ENCODE data around the gene MED26.

MED26 gene

DNA sequence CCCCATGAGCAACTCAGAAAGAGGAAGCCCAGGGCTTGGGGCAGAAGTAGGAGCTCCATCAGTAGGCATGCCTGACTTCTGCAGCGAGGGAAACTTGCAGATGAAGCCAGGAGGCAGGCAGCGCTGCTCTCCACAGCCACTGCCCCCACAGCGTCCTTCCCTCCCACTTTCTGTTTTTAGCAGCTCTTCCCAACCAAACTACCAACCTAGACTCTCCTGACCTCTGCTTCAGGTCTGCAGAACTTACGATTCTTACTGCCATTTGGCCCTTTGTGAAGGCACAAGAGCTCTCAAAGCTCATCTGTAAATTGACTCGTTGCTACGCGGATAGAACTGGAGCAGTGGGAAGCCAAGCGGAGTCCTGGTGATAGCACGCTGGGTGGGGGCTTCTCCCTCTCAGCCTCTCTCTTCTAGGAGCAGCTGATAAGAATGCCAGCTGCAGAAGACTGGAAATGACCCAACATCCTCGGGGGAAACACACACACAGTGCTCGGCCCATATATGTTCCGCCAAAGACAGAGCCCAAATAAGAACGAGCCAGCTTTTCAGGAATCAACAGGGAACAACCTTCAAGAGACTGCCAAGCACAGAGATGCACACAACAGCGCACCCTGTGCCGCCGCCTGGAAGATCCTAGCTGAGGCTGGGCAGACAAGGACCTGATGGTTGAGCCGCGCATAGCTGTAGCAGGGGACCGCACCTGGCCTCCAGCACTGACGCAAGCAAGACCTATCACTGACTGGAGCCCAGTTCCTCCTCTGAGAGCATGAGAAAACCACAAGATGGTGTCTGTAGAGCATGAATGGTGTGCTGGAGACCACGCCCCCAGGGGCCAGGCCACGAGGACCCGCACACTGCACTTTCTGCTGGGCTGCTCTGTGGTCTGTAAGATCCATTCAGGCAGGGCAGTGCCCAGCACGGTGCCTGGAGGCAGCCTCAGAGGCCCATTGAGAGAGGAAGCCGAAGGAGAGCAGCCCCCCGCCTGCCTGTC, 39.9 kb downstream of the MED26 start:
- peak; percentile 77 for DNase-seq

DNA sequence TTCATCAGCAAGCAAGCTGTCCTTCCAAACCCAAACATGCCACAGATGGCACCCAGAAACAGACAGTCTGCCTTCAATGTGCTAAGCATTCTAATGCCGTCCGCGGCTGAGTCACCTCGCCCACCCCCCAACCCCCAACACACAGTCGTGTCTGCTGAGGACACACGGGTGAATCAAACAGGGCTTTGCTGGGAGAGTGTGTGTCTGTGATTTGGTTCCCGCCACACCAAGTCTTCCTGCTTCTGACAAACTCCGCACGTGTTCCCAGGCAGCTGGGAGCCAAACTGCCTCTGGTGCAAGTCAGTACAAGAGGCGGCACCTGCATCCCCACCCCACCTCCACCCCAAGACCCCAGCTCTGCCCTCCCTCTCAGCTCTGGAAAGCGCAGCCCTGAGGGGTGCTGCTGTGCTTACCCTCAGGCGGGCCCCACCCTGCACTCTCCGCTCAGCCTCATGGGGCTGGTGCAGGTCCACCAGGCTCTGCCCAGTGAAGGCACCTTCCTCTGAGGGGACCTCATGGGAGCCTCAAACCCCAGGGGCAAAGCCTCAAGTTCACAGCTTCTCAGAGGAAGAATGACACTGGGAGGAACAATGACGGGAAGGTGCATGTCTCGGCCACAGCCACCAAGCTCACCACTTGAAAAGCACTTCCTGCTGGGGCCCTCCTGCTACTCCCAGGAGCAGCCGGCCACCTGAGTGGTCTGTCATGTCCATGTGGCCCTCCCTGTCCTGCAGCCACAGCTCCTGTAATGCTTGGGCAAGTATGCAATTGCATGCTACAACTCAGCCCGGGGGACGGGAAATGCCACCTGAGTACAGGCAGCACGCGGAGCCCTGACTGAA, 40.8 kb downstream of the MED26 start:
- peak; percentile 65 for DNase-seq

DNA sequence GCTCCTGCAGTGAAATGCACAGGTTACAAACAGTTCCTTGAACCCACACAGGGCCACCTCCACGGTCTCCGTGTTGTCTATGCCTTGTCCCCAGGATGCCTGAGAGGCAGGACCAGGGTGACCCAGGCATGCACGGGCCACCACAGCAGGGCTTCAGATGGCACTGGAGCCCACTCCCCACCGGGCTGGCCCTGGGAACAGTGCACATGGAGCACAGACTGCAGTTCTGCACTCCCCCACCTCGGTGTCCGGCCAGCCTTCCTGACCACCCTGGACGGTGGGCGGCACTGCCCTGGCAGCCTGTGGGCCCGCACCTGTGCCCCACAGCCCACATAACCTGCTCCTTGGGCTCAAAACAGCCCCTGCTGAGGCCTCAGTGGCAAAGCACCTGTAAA, 41.5 kb downstream of the MED26 start:
- no peak for DNase-seq

DNA sequence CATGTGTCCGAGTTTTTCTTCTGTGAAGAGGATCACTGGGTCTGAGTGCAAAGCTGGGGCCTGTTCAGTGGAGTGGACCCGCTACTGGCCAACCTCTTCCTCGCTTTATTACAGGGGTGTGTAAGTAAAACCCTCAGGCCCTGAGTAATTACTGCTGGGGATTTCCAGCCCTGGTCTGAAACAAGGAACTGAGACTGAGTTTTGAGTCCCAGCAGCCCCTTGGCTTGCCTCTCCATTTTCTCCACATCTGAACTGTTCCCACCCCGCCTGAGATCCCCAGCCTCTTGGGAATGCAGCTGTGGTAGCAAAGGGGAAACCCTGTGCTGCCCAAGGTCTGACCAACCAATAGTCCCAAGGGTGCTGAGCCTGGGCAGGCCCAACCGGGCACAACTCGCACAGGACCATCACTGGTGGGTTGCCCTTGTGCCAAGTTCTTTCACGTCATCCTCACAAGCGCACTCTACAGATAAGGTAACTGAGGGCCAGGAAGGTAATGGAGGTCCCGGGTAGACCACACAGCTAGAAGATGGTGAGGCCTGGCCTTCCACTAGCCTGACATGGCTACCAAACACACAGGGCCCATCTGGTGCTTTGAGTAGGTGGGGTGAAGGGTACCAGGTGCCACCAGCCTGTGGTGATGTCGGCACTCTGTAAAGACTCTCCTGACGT, 42.1 kb downstream of the MED26 start:
- peak; percentile 60 for DNase-seq

DNA sequence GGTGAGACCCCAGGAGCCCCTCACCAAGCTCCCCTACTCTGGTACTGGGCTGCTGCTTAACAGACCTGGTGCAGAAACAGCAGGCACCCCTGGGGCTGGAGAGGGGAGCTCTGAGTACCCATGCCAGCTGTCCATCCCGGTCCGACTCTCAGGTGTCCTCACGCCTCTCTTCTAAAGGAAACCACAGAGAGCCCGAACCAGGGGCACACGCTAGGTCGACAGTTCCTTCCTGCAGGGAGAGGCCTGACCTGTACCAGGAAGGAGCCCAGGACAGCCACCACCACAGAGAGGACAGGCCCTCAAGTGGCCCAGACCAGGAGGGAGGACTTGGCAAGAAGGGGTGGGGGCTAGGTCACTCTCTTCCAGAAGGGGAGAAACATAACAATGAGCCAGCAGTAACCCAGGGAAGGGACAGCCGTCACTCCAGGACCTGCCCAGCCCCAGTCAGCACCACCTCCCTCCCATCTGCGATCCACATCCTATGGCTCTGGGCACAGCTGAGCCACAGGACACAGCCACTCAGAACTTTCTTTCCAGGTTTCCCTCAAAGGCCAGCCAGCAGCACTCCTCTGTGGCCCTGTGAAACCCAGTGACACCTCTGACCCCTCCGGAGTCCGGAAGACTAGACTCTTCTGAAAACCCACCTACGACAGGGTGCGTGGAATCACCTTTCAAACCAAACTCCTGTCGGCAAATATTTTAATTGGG, 42.8 kb downstream of the MED26 start:
- DNase-seq: no peak

DNA sequence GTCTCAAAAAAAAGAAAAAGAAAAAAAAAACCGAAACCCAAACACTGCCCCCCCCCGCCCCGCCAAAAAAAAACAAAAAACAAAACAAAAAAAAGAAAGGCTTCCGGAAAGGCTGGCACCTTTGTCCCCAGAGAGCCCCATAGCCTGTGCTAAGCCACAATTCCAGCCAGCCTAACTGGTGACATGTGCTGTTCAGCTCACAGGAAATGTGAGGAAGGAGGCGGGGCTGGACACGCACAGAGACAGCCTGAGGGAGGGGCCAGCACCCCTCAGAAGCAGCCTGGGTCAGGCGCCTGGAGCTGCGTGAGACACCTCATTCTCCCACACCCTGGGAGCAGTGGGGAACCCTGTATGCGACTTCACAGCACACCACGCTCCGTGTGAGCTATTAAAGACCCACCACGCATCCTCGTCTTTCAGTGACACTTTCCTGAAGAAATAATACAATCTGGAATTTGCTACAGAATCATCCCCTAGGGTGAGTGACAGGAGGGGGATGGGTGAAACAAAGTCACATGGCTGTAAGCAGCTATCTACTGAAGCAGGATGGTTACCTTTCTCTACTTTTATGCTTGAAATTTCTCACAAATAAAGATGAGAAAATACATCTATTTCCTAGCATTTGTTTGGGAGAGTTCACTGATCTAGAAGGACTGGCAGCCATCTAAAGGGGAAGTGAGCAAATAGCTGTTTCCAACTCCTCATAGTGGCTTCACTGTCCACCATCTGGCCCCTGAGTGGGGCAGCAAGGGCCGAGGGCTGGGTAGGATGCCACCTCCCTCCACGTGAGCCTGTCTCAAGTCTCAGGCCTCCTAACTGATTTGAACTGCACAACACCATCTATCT, 43.5 kb downstream of the MED26 start:
- DNase-seq: peak; percentile 90

DNA sequence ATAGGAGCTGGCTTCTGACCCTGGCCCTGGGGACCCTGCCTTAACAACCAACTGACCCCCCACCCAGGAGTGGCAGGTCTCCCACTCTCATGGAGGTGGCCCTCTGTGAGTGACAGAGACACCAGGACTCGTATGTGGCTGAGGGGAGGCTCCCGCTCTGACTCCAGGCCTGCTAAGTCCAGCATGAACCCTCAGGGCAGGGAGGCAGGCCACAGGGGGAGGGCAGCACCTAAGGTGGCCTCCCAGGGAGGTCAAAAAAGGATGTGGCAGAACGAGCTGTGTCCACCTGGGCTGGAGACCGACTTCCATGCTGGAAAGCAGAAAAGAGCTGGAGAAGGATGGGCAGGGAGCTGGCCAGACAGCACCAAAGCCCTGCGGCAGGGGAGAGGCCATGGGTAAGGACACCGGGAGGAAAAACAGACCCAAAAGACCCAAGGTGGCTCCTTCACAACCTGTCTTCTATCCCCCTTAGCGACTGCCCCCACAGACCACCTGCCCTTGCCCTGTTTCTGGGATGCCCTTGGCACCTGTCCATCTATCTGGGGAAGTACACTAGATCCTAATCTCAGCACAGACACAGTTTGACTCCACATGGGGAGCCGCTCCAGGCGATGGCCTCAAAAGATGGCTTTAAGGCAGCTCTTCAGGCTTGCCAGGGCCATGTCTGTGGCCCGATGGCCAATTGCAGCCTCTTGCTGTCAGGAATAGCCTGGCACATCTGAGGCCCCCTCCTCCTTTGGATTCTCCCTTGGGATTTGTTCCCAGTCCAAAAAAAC, 45.3 kb downstream of the MED26 start:
- no peak for DNase-seq

DNA sequence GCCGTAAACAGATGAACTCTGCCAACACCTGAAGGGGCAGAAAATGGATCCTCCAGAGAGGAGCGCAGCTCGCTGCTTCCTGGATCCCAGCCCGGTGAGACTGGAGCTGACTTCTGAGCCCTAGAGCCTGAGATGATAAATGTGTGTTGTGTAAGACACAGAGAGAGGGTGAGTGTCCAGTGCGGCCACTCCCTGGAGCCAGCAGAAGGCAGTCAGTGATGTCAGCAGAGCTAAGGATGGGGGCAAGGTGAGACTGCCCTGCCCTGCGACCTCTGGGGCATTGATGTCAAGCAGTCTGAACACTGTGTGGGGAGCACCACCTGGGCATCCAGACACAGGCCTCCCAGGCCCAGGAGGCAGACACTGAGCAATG, 46.0 kb downstream of the MED26 start:
- DNase-seq: no peak

DNA sequence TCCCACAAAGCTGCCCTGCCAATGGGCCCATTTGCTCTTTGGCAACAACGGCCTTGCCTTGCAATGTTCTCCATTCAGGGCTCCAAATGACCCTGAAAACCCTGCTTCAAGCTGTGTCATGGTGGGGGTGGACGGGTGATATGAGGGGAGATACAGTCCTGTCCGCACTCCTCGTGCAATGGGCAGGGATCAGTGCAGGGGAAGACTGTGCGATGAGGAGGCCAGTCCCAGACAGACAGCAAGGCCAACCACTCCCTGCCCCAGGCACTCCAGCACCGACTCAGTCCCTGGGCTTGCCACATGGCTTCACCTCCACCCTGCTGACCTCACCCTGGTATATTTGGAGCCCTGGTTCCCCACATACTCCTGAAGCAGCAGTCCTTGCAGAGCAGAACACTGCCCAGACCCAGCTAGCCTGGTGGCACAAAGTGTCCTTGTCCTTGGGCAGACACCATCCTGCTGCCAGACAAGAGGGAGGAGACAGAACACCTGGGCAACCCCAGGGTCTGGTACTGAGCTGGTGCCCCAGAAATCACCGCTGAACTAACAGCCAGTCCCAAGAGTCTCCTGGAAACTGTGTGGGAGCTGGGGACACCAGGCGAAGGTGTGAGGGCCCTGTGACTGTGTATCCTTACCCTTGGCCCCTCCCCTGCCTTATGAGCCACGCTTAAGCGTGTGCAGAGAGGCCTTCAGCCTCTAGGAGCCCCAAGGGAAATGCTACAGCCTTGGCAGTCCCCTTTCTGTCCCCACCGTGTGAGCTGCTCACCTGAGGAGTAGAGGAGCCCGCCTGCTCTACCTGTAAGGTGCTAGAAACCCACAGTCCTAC, 46.6 kb downstream of the MED26 start:
- no peak for DNase-seq

DNA sequence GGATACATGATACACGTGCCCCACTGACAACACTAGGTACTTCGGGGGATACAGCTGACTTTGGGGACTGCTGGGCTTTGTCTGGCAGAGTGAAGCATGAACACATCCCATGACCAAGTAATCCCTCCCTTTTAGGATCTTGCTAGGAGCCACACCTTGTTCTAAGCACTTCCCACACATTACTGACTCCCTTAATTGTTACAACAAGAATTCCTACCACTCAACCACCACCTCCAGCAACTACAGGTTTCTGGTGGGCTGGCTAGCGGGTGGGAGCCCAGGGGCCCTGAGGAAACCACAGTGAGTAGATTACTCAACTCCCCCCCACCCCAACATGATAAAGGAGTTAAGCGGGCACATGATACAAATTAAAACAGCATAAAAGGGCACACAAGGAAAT, 48.6 kb downstream of the MED26 start:
- no peak for DNase-seq

DNA sequence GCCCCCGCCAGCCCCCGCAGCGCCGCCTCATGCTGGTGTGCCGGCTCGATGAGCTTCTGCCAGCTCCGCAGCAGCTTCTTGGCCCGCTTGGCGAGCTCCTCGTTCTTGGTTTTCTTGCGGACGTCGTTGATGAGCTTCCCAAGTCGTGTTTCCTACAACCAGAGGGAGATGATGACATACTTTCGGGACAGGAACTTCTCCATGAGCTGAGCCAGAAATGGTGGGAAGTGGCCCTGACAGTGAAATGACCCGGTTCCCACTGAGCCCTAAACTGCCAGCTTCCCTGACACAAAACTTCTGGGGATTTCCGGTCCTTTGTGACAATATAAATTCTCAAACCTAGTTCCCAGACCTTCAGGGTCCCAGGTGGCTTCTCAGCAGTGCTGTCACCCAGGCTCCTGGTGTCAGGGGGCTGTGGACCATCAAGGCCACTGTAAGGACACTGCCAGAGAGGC, 50.4 kb downstream of the MED26 start:
- DNase-seq: no peak

DNA sequence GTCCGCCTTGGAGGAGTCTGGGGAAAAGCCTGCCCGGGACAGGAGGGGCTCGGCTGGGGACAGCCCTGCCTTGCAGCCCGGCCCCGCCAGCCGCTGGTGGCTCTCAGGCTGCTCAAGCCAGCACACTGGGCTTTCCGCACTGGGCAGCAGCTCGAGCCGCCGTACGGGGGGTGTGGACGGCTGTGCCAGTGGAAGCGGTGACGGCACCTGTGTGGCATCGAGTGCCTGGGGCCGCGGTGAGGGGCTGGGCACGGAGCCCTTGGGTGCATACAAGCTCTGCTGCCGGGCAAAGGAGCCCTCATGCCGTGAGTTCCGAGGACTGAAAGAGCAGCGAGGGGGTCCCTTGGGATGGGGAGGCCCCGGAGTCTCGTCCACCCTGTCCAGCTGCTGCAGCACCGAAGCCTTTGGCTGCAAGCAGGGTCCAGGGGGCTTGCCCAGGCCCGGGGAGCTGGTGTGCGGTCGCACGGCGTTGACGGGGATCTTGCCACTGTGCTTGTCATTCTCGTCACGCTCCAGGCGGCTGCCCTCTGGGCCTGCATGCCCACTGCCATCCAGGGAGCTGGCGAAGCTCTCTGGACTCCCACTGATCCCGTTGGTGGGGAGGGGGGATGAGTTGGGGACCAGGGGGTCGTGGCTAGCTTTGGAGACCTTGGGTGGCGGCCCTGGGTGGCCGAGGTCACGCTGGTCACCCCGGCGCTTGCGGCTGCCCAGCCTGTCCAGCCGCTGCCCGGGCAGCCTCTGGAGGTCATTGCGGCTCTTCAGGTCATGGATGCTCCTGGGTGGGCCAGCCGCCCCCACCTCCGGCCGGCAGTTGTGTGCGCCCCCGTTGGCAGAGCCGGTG, 51.1 kb downstream of the MED26 start:
- no peak for DNase-seq

DNA sequence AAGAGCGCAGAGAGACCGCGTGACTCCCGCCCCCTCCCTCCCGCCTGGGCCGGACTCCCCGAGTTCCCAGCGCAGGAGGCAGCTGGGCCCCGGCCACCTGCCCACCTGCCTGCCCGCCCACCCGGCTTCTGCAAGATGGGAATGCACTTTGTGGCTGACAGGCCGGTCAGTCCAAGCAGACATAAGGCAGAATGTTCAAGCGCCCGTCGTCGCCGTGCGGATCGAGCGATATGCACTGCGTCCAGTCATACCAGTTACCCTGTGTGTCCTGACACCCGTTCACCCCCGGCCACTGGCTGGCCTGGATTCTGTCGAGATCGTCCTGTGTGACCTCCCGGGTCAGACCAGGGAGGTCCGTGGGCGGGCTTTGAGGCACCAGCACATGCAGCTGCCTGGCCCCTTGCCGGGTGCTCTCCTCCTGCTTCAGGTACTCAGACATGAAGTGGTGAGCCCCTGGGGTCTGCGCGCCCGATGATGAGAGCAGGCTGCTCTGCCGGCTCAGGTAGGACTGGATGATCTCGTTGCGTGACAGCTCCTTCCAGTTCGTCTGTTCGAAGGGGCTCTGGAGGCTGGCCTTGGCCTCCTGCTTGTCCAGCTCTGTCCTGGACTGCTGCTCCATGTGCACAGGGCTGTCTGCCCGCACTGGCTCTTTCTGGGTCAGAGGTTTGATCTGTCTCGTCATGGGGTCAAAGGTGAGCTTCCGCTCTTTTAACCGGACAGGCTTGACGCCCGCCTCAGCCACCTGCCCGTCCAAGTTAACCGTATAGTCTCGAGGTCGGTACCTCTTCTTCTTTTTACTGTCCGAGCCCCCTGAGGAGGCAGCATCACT, 51.9 kb downstream of the MED26 start:
- no peak for DNase-seq

DNA sequence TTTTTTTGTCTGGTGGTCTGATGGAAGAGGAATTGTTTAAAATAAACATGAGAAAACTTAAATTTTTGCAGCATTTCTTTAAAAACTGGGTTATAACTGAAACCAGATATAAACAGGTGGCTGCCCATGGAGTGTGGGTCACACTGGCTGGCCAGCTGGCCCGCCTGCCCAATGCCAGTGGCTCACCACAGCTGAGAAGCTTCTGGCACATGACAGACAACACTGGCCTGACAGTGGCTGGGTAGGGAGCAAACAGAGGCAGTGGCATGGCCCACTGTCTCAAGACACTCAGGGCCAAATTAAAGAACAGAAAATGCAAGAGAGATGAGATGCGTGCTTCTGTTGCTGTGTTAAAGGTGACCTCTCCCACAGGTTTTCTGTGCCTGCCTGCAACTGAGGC, 52.7 kb downstream of the MED26 start:
- no peak for DNase-seq

DNA sequence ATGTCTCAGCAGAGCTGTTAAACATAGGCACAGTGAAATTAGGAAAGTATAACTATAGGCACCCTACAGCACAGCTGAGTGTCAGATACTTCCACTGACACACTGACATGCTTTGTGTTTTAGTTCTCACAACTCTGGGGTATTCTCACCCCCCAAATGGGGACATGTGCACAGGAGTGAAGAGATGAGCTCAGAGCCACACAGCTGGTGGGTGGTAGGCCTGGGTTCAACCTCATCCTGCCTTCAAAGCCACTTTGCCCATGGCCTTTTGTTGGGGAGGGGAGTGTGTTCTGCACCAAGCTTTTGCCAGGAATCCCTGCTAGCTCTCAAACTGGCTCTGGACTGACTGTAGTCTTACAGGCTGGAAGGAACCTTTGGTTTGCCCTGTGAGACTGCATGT, 54.1 kb downstream of the MED26 start:
- no peak for DNase-seq

DNA sequence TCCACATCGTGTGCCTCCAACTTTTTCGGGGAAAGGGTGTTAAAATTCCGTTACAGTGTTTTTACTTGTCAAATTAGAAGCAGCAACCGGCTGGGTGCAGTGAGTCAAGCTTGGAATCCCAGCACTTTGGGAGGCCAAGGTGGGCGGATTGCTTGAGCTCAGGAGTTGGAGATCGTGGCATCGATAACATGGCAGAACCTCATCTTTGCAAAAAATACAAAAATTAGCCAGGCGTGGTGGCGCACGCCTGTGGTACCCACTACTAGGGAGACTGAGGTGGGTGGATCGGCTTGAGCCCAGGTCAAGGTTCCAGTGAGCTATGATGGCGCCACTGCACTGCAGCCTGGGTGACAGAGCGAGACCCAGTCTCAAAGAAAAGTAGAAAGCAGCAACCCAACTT, 54.7 kb downstream of the MED26 start:
- DNase-seq: no peak

DNA sequence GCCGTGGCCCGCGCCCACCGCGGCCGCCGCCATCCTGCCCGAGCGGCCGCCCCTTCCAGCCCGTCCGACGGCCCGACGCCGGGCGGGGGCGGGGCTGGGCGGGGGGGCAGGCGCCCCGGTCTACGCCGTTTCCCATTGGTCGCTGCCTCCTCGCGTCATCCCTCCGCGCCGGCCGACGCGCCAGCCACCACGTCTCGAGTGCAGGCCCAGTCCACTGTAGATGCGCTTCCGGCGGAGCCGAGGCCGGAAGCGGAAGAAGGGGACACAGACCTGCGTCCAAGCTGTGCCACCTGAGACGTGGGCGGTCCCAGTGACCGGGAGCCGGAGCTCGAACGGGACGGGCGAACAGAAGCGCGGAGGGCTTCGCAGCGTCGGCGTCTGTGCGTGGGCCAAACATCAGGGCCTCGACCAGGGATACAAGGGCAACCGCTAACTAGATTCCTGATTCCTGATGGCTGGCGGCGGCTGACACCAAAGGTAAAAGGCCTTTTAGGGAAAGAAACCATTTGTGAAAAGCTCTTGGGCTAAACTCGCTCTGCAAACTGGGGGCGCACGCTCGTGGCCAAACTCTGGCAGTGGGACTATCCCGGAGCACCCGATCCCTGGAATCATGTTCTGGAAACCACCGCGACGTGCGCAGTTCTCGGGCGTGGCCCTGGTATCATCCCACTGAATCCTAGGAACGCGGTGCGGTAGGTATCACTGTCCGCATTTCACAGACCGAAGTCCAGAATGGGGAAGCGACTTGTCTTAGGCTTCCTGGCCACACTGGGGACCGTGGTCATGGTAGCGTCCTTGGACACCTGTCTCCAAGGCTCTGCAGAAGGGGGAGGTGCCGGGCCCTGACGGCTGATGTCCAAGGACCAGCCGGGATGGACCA, 55.4 kb downstream of the MED26 start, which contains the start of gene SLC35E1:
Gene SLC35E1, minus strand, starts transcription at position 84 of the 880 bp plus-strand sequence. Its CDS starts 51 bp downstream, at position 33.
- peak; percentile 93 for DNase-seq
